Colonic mucosa (tissue), 4 donors: ENCODE results near the gene PRKAR1B. TPM values are rescaled to one million over a fixed set of nuclear protein-coding genes. Genes with fewer than 3 reads are reported as not detected.

Source experiments
- DNase-seq: peaks from one replicate; pipeline ENCODE4 v3.0.0-alpha.2; 2020
- H3K27ac ChIP-seq: fragments of 200-600 bp; one replicate; pipeline ENCODE4 v1.8.0; 2021
- H3K27me3 ChIP-seq: fragments of 200-600 bp; one replicate; pipeline ENCODE4 v1.8.0; 2021
- H3K36me3 ChIP-seq: fragments of 200-600 bp; one replicate; pipeline ENCODE4 v1.8.0; 2021
- H3K4me1 ChIP-seq: fragments of 200-600 bp; one replicate; pipeline ENCODE4 v1.8.0; 2021; ENCODE audit warnings: mild to moderate bottlenecking
- H3K4me3 ChIP-seq: fragments of 200-600 bp; one replicate; pipeline ENCODE4 v1.8.0; 2021
- H3K9ac ChIP-seq, 2 donors: one replicate each; pipeline ENCODE4 v1.7.0; 2013; ENCODE audit warnings: control low read depth in 2 of 2, low read depth in 2 of 2, low read length in 2 of 2
- H3K9me3 ChIP-seq: fragments of 200-600 bp; one replicate; pipeline ENCODE4 v1.8.0; 2021
- CTCF ChIP-seq: fragments of 200-600 bp; IDR thresholded peaks from one replicate; pipeline ENCODE4 v1.8.0; 2022; ENCODE audit warnings: antibody characterized with exemption, mild to moderate bottlenecking
- intact Hi-C: fragments of 100-400 bp; cut with DNase I; formaldehyde crosslinking; loops from one replicate; pipeline ENCODE4 v1.14.1; 2022
- total RNA-seq, 2 donors: library from RNA; stranded (reverse); fragmentation: NEBNext Ultra II Directional in 1 of 2; extraction: Animal tissue kit (Norgen Biotek cat#: 25700) in 1 of 2; gene quantifications; one replicate each; pipeline ENCODE4 v1.2.1, GENCODE V29; 2021
- donor health status: healthy.
- donor health status: DM: no; HTN: no; CAD: no.
- donor health status: DM: no; HTN: no; CAD: no.

The PRKAR1B gene
- total RNA-seq, 2 donors from 2014 or later, result 19.2 to 32.8 TPM

- Histone ChIP-seq H3K4me1 (peaks cover 5% of the 10 kb centered on the region), H3K27ac (no peak overlapping the region), H3K36me3 (no peaks in the 10 kb centered on the region), H3K27me3 (no peaks in the 10 kb centered on the region), H3K9ac (no peak overlapping the region), H3K4me3 (no peak overlapping the region), H3K9me3 (no peaks in the 10 kb centered on the region)
- no peak for DNase-seq
- no peak for TF ChIP-seq CTCF
- intact Hi-C loops, result loop anchor here (5.0 kb wide), 1 partner anchor 440 kb away; no protein-coding TSS in a partner anchor
These were observed 45.3 kb upstream of the PRKAR1B start for GRCh38 chr7:772392-772791.

- Histone ChIP-seq H3K36me3 (no peaks in the 10 kb centered on the region), H3K9ac (no peak overlapping the region), H3K9me3 (no peaks in the 10 kb centered on the region), H3K4me3 (no peak overlapping the region), H3K27ac (no peak overlapping the region), H3K27me3 (no peaks in the 10 kb centered on the region), H3K4me1 (peaks cover 5% of the 10 kb centered on the region)
- intact Hi-C loops, result loop anchor here (5.0 kb wide), 1 partner anchor 440 kb away; no protein-coding TSS in a partner anchor
- no peak for TF ChIP-seq CTCF
- DNase-seq, result no peak
These were observed 44.9 kb upstream of the PRKAR1B start for GRCh38 chr7:772005-772294.

- Histone ChIP-seq H3K27me3 (no peaks in the 10 kb centered on the region), H3K36me3 (no peaks in the 10 kb centered on the region), H3K4me3 (no peak overlapping the region), H3K27ac (peak overlapping the region; percentile 47), H3K9ac (peak overlapping the region in 1 of 2 donors; percentile 40), H3K9me3 (no peaks in the 10 kb centered on the region), H3K4me1 (peaks cover 5% of the 10 kb centered on the region)
- TF ChIP-seq CTCF, result no peak
- peak; percentile 62 for DNase-seq
- intact Hi-C loops, result loop anchor here (5.0 kb wide), 1 partner anchor 439 kb away; no protein-coding TSS in a partner anchor
These were observed 44.3 kb upstream of the PRKAR1B start for GRCh38 chr7:771234-772004.

GRCh38 chr7:770741-771166 lies 43.7 kb upstream of the PRKAR1B start:
- TF ChIP-seq CTCF, result no peak
- intact Hi-C loops, result loop anchor here (5.0 kb wide), 1 partner anchor 438 kb away; no protein-coding TSS in a partner anchor
- Histone ChIP-seq H3K9me3 (no peaks in the 10 kb centered on the region), H3K4me1 (peaks cover 5% of the 10 kb centered on the region), H3K27ac (peak overlapping the region; percentile 47), H3K27me3 (no peaks in the 10 kb centered on the region), H3K4me3 (no peak overlapping the region), H3K36me3 (no peaks in the 10 kb centered on the region), H3K9ac (no peak overlapping the region)
- DNase-seq, result no peak

GRCh38 chr7:770336-770735 lies 43.3 kb upstream of the PRKAR1B start:
- DNase-seq, result no peak
- Histone ChIP-seq H3K4me3 (no peak overlapping the region), H3K9ac (peak overlapping the region in 1 of 2 donors; percentile 29), H3K27ac (no peak overlapping the region), H3K36me3 (no peaks in the 10 kb centered on the region), H3K4me1 (peaks cover 5% of the 10 kb centered on the region), H3K27me3 (no peaks in the 10 kb centered on the region), H3K9me3 (no peaks in the 10 kb centered on the region)
- no peak for TF ChIP-seq CTCF
- intact Hi-C loops, result loop anchor here (5.0 kb wide), 1 partner anchor 438 kb away; no protein-coding TSS in a partner anchor
